ENCODE results near the gene BCO2.

- TF ChIP-seq CTCF (IDR thresholded peaks at IDR 0.05; ENCODE audit: low read depth, low read length, missing input control) (no peak), TAF1 (conservative IDR thresholded peaks at IDR 0.05) (no peak), GABPA (IDR thresholded peaks at IDR 0.05 in 1 of 2, conservative IDR thresholded peaks at IDR 0.05 in 1 of 2) (no peak)
These were observed 71.9 kb downstream of the BCO2 start for GRCh38 chr11:112247201-112247600.
